HG03135 (cell line): Measurements from ENCODE around the gene MB21D2.
"Not testable (repeated sequence)": the region's sequence is repeated elsewhere in the genome, so short reads cannot be mapped to it uniquely, and the experiment has no call there.

ENCODE experiments used
- ATAC-seq: cut with Tn5 transposase; IDR thresholded peaks from one replicate; pipeline ENCODE4 v1.9.1; 2021; ENCODE audit warnings: mild to moderate bottlenecking, moderate library complexity; ENCODE audit not compliant: unreplicated experiment

The MB21D2 gene

GRCh38 chr3:192862408-192863090 lies 55.1 kb downstream of the MB21D2 start:
- ATAC-seq: no peak

DNA sequence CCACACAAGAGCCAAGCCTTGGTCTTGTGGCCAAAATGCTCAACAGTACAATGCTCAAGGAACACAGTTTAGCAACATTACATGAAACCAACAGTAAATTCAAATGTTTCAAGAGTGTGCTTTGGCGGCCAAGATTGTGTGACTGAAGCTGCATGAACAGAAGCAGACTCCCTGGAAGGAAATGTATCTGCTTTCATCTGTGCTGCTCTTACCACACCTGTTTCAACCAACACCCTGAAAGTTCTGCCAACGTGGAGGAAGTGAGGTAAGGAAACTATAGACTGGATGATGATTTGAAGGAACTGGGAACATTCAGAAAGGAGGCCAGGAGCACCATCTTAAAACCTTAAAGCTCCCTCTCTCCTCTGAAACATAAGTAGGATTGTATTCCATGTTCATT lies 55.7 kb downstream of the MB21D2 start:
- no peak for ATAC-seq

GRCh38 chr3:192860454-192860853 lies 57.2 kb downstream of the MB21D2 start:
- ATAC-seq: no peak

DNA sequence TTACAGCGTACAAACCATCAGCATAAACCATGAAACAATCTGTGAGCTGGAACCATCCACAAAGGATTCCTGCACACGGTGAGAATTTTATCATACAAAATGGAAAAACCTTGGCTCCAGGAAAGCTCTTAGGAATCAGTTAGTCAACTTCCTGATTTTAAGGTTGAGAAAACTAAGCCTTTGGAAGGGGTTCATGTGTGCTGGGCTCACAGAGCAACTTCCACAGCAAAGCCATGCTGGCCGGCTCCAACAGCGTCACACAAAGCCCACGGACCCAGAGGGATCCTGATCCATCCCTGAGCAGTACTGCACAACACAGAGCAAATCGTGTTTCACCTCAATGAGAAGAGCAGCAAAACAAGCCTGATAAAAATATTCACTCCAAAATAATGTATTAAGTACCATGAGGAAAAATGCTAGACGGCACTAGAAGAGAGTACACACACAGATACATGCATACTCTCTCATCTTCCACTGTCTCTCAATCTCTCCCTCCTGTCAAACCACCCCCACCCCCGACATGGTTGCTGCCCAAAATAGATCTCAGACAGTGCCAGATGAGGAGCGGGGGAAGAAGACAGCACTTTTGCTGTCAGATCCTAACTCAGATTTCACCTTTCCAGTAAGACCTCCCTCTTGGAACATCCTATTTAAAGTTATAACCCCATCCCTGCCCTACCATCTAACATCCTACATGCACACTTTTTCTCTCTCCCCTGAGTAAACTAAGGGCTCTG lies 58.6 kb downstream of the MB21D2 start:
- ATAC-seq: no peak

GRCh38 chr3:192857260-192857661 lies 60.4 kb downstream of the MB21D2 start:
- no peak for ATAC-seq

DNA sequence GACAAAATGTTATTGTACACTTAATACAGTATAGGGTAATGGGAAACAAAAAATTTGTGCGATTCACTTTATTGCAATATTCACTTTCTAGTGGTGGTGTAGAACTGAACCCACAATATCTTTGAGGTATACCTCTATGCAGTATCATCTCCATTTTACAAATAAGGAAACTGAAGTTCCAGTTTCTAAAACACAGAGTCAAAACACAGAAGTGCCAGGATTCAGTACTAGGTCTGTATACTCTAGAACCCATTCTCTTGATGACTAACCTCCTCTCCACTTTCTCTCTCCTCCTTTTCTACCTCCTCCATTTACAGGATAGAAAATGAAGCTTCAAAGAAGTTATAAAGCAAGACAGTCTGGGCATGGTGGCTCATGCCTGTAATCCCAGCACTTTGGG lies 62.2 kb downstream of the MB21D2 start:
- ATAC-seq: no peak

- ATAC-seq: no peak
Observed at GRCh38 chr3:192851821-192852372, 65.8 kb downstream of the MB21D2 start.

DNA sequence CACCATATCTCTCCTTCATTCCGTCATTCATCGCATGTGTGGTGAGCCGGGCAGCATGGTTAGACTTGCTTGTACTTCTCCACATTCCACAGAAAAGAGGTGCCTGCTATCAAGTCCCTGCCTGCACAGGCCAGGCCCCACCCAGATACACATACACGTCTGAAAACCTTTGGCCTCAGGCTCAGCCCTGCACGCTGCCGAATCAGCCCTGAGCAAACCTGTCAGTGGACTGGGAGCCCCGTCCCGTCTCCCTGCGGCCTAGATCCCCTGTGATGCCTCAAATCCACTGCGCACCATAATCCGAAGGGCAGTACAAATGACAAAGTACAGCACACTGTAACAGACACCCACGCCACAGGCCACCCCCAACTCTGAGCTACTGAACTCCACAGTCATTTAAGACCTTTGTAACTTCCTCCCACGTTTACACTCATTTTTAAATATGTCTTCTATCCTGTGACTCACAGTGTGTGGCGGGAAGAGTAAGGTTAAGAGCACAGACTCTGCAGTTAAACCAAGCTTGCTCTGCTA lies 67.1 kb downstream of the MB21D2 start:
- peak; percentile 76 for ATAC-seq

- ATAC-seq: not testable (repeated sequence)
Observed at GRCh38 chr3:192849821-192850220, 67.8 kb downstream of the MB21D2 start.

- no peak for ATAC-seq
Observed at GRCh38 chr3:192848371-192849233, 69.1 kb downstream of the MB21D2 start.

GRCh38 chr3:192847941-192848340 lies 69.7 kb downstream of the MB21D2 start:
- ATAC-seq: no peak

DNA sequence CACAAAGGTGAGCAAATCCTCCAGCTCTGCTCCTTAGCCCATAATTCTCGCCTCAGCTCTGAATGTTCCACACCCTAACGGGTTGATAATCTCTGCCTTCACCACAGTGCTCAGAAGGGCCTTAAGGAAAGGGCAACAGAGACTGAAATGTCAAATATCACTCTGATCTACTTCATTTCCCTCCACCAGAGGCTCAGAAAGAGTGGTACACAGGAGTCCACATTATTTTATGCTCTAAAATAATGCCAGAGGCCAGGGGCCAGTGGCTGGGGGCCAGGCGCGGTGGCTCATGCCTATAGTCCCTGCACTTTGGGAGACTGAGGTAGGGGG lies 72.2 kb downstream of the MB21D2 start:
- no peak for ATAC-seq

- no peak for ATAC-seq
Observed at GRCh38 chr3:192844836-192845525, 72.7 kb downstream of the MB21D2 start.

- no peak for ATAC-seq
Observed at GRCh38 chr3:192844486-192844765, 73.2 kb downstream of the MB21D2 start.

GRCh38 chr3:192843723-192844485 lies 73.8 kb downstream of the MB21D2 start:
- ATAC-seq: no peak

- ATAC-seq: no peak
Observed at GRCh38 chr3:192843119-192843518, 74.5 kb downstream of the MB21D2 start.

DNA sequence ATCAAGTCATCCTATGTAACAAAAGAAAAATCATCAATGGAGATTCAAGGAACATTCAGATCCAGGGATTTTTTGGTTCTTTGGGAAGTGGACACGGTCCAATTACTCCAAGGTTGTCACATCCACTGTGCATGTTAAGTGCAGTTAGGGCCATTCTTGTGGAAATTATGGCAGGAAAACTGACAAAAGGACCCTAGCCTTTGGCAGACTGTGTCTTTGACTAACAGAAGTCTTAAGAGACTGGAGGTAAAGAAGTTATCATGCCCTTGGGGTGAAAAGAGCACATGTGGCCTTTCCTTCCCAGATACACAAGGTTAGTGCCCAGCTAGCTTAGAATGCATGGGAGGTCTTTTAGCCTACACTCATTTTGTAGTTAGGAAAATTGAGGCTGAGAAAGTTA lies 74.9 kb downstream of the MB21D2 start:
- ATAC-seq: no peak

DNA sequence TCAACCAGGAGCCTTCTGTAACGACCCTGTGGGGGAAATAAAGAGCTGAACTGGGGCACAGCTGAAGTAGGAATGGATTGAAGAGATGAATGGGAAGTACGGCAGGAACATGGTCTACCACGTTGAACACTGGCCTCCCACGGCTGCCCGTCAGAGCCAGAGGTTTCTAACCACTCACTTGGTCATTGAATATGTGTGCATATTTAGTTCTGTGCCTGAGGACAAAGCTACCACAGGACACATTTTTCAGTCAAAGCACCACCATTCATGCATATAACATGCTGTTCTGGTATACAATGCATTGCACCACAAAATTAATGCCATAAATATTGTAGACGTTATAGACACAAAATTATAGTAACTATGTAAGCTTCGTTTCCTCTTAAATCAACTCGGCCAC lies 75.5 kb downstream of the MB21D2 start:
- no peak for ATAC-seq

DNA sequence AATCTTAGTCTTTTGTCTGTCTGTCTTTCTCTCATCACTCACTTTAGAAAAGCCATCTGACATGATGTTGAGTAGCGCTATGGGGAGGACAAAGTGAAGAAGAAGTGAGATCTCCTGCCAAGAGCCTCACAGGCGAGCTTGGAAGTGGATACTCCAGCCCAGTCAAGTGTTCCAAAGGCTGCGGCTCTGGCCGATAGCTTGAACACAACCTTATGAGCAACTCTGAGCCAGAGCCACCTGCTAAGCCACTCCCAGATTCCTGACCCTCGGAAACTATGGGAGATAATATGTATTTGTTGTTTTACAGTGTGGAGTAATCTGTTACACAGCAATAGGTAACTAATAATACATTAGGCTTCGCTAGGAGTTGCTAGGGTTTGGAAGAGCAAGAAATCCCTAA lies 76.2 kb downstream of the MB21D2 start:
- no peak for ATAC-seq
